GM12878 (cell line): ENCODE data around the gene ZMIZ1. TPM values are rescaled to one million over a fixed set of nuclear protein-coding genes. Genes with fewer than 3 reads are reported as not detected.

Source experiments
- ATAC-seq: fragments of 200-7000 bp; cut with Tn5 transposase; 3 replicates; pipeline ENCODE4 v1.9.1; 2020; ENCODE audit warnings: mild to moderate bottlenecking, moderate library complexity
- BruUV-seq: library from RNA; stranded (reverse); fragments of 400-500 nt; replicated peaks from 2 replicates; lab custom pipeline; 2021; lab: Mats Ljungman, UMichigan
- CTCF ChIA-PET: fragments of 300-600 bp; sonication (Branson Sonifier 250); formaldehyde crosslinking; extraction: SDS; loops from one replicate; lab custom pipeline; 2021; ENCODE audit warnings: inconsistent platforms; lab: Yijun Ruan, JAX
- POLR2A ChIA-PET: fragments of 350-600 bp; formaldehyde crosslinking; extraction: SDS; loops from one replicate; lab custom pipeline; 2021; ENCODE audit warnings: inconsistent platforms; lab: Charles Lee
- RAD21 ChIA-PET: fragments of 300-600 bp; sonication (Branson Sonifier 250); formaldehyde crosslinking; loops from one replicate; lab custom pipeline; 2023; ENCODE audit warnings: antibody characterized with exemption; ENCODE audit not compliant: unreplicated experiment; lab: Charles Lee
- SMC1A ChIA-PET: fragments of 300-600 bp; sonication (Branson Sonifier 250); formaldehyde crosslinking; loops from one replicate; lab custom pipeline; 2023; ENCODE audit not compliant: unreplicated experiment, uncharacterized antibody; lab: Charles Lee
- DNase-seq: peaks from one replicate; pipeline ENCODE4 v3.0.0-alpha.2; 2011; ENCODE audit warnings: low read depth, low spot score
- FAIRE-seq: peaks from 3 replicates; lab custom pipeline; 2011; peaks lifted over from hg19 to GRCh38; lab: Jason Lieb, UNC
- H2AFZ ChIP-seq: 2 replicates; pipeline ENCODE4 v1.6.0; 2011; ENCODE audit warnings: low read depth, low read length, control low read depth; ENCODE audit not compliant: control insufficient read depth
- H3K27ac ChIP-seq: 2 replicates; pipeline ENCODE4 v1.5.1; 2011; ENCODE audit warnings: control low read depth; ENCODE audit not compliant: control insufficient read depth, insufficient read depth
- H3K27me3 ChIP-seq, 2 experiments: replicated peaks in 1 of 2; 2 replicates each; pipeline versions ENCODE4 v1.6.0 to v1.6.1; 2011; ENCODE audit warnings: low read length in 1 of 2; ENCODE audit not compliant: control insufficient read depth in 2 of 2, insufficient read depth in 2 of 2
- H3K36me3 ChIP-seq, 2 experiments: 2 replicates each; pipeline ENCODE4 v1.5.1; 2011; ENCODE audit warnings: low read length in 1 of 2; ENCODE audit not compliant: control insufficient read depth in 2 of 2, insufficient read depth in 2 of 2
- H3K4me1 ChIP-seq: 2 replicates; pipeline ENCODE4 v1.6.1; 2011; ENCODE audit warnings: mild to moderate bottlenecking, low read length, moderate library complexity, mixed read lengths; ENCODE audit not compliant: control insufficient read depth, insufficient read depth
- H3K4me2 ChIP-seq: 2 replicates; pipeline ENCODE4 v1.6.0; 2011; ENCODE audit warnings: control low read depth; ENCODE audit not compliant: control insufficient read depth, insufficient read depth
- H3K4me3 ChIP-seq: fragments of 200-600 bp; sonication (generic); 2 replicates; pipeline ENCODE4 v1.5.1; 2016
- H3K79me2 ChIP-seq: 2 replicates; pipeline ENCODE4 v1.6.0; 2011; ENCODE audit warnings: low read length; ENCODE audit not compliant: control insufficient read depth, insufficient read depth
- H3K9ac ChIP-seq: 2 replicates; pipeline ENCODE4 v1.8.0; 2011; ENCODE audit warnings: low read length, control low read depth, mixed read lengths; ENCODE audit not compliant: control insufficient read depth, insufficient read depth
- H3K9me3 ChIP-seq: replicated peaks from 3 replicates; pipeline ENCODE4 v1.5.1; 2011; ENCODE audit warnings: mild to moderate bottlenecking, low read length; ENCODE audit not compliant: control insufficient read depth, insufficient read depth
- H4K20me1 ChIP-seq: 2 replicates; pipeline ENCODE4 v1.6.0; 2011; ENCODE audit not compliant: control insufficient read depth, insufficient read depth
- EP300 ChIP-seq, 2 experiments: fragments of 150-350 bp in 1 of 2; IDR thresholded peaks; 2 replicates each; pipeline ENCODE4 v1.6.1; 2011 to 2012; ENCODE audit warnings: low read depth in 2 of 2, low read length in 2 of 2, borderline replicate concordance in 1 of 2, improper control_type of control experiment in 1 of 2, inconsistent platforms in 1 of 2; ENCODE audit not compliant: control insufficient read depth in 1 of 2
- FOXK2 ChIP-seq: fragments of 450-650 bp; IDR thresholded peaks from 2 replicates; pipeline ENCODE4 v1.6.1; 2017; ENCODE audit warnings: mild to moderate bottlenecking, moderate library complexity
- IRF4 ChIP-seq: IDR thresholded peaks from 2 replicates; pipeline ENCODE4 v1.6.1; 2011; ENCODE audit warnings: low read depth, low read length
- JUNB ChIP-seq: IDR thresholded peaks from 2 replicates; pipeline ENCODE4 v1.6.1; 2016; ENCODE audit warnings: antibody characterized with exemption, mild to moderate bottlenecking
- KDM1A ChIP-seq: fragments of 200-600 bp; sonication (generic); IDR thresholded peaks from 2 replicates; pipeline ENCODE4 v1.6.1; 2016; ENCODE audit warnings: borderline replicate concordance
- MYB ChIP-seq: fragments of 150-350 bp; IDR thresholded peaks from 2 replicates; pipeline ENCODE4 v1.6.1; 2014; ENCODE audit warnings: mild to moderate bottlenecking, low read depth, low read length, borderline replicate concordance
- NFYB ChIP-seq: IDR thresholded peaks from 2 replicates; pipeline ENCODE4 v1.6.1; 2011; ENCODE audit warnings: low read depth, mild to moderate bottlenecking, low read length, improper control_type of control experiment, moderate library complexity; ENCODE audit not compliant: insufficient read depth
- PAX5 ChIP-seq: IDR thresholded peaks from 2 replicates; pipeline ENCODE4 v1.6.1; 2011; ENCODE audit warnings: low read depth, low read length, borderline replicate concordance
- PAX8 ChIP-seq: fragments of 450-650 bp; IDR thresholded peaks from 2 replicates; pipeline ENCODE4 v1.6.1; 2017; ENCODE audit warnings: mild to moderate bottlenecking, moderate library complexity
- REST ChIP-seq: IDR thresholded peaks from 2 replicates; pipeline ENCODE4 v1.6.1; 2012; ENCODE audit warnings: mild to moderate bottlenecking, low read depth, low read length
- TBL1XR1 ChIP-seq: IDR thresholded peaks from 2 replicates; pipeline ENCODE4 v1.6.1; 2012; ENCODE audit warnings: low read depth, low read length, improper control_type of control experiment
- USF2 ChIP-seq: IDR thresholded peaks from 2 replicates; pipeline ENCODE4 v1.6.1; 2011; ENCODE audit warnings: low read depth, low read length, improper control_type of control experiment, borderline replicate concordance
- ZBED1 ChIP-seq: IDR thresholded peaks from 2 replicates; pipeline ENCODE4 v1.6.1; 2016; ENCODE audit warnings: borderline replicate concordance
- ZBTB11 ChIP-seq: fragments of 450-650 bp; formaldehyde crosslinking; IDR thresholded peaks from 2 replicates; pipeline ENCODE4 v1.5.0; 2022; ENCODE audit warnings: mild to moderate bottlenecking, missing genetic modification characterization
- ZNF217 ChIP-seq: fragments of 450-650 bp; IDR thresholded peaks from 2 replicates; pipeline ENCODE4 v1.6.1; 2017; ENCODE audit warnings: antibody characterized with exemption, mild to moderate bottlenecking
- ZNF384 ChIP-seq: IDR thresholded peaks from 2 replicates; pipeline ENCODE4 v1.6.1; 2012; ENCODE audit warnings: low read depth, mild to moderate bottlenecking, low read length, improper control_type of control experiment, borderline replicate concordance
- WGBS: methylation state at CpG from one replicate; pipeline ENCODE4 v1.1.6; 2016; ENCODE audit warnings: low lambda C conversion rate; ENCODE audit not compliant: insufficient replicate concordance, insufficient coverage; ENCODE audit errors: missing lambda C conversion rate; 5-methylcytosine and 5-hydroxymethylcytosine counted together
- in situ Hi-C: fragments of 300-500 bp; cut with MboI; formaldehyde crosslinking; loops from 9 replicates; pipeline ENCODE4 v1.14.3; 2018; ENCODE audit warnings: mixed read lengths
- intact Hi-C: fragments of 100-400 bp; cut with micrococcal nuclease; formaldehyde crosslinking; loops from one replicate; pipeline ENCODE4 v1.14.2; 2022; ENCODE audit not compliant: unreplicated experiment
- polyA plus RNA-seq, 11 experiments: library from polyadenylated mRNA; depleted of rRNA in 4 of 11; unstranded in 6 of 11; stranded (reverse) in 5 of 11; fragments of >200 nt; fragmentation: Nextera tagmentation in 4 of 11; fragmentation: Illumina TruSeq in 1 of 11; extraction: Ambion mirVana in 4 of 11; extraction: Trizol in 1 of 11; gene quantifications; 1 replicate in 1 of 11; 2 replicates in 10 of 11; pipeline versions ENCODE4 v1.2.1 to v1.2.3, GENCODE V29; 2011 to 2016; ENCODE audit warnings: inconsistent platforms in 2 of 11, missing spikeins in 2 of 11, low read depth in 1 of 11
- total RNA-seq, 4 experiments: library from RNA; depleted of rRNA in 3 of 4; stranded (reverse); fragments of >200 nt in 3 of 4; fragmentation: Illumina TruSeq in 1 of 4; extraction: Trizol in 1 of 4; gene quantifications; 2 replicates each; pipeline versions ENCODE4 v1.2.1 to v1.2.3, GENCODE V29; 2013 to 2021

Gene ZMIZ1
- total and polyA plus RNA-seq, 10 of the 15 experiments (the other 5 are each of a cell fraction or from before 2014, with no cell fraction given), result 3.1 to 82.3 (median 14.9) TPM

- POLR2A ChIA-PET, result no interaction called here
- Histone ChIP-seq H3K27me3 (no peaks in the 10 kb centered on the region), H3K36me3 (no peaks in the 10 kb centered on the region; a peak in 1 of 4 replicates), H2AFZ (no peak overlapping the region), H3K27ac (no peak overlapping the region), H3K4me2 (peak overlapping the region; percentile 42; the same call in 1 of the 2 replicates), H3K4me3 (no peak overlapping the region), H3K4me1 (peaks cover 10% of the 10 kb centered on the region), H3K9ac (no peak overlapping the region), H3K79me2 (no peaks in the 10 kb centered on the region), H4K20me1 (no peaks in the 10 kb centered on the region), H3K9me3 (no peaks in the 10 kb centered on the region)
- in situ Hi-C loops, result no loop called here
- CTCF ChIA-PET, result no interaction called here
- FAIRE-seq (no peak), ATAC-seq (no peak), DNase-seq (no peak)
- BruUV-seq, result no TSS peak
- SMC1A ChIA-PET, result no interaction called here
- RAD21 ChIA-PET, result no interaction called here
- WGBS, result 33% methylated on average over 3 of the region's 3 CpGs
- no peak for TF ChIP-seq PAX8
- no peak for TF ChIP-seq KDM1A
- TF ChIP-seq ZBED1, result no peak
- no peak for TF ChIP-seq NFYB
- no peak for TF ChIP-seq ZNF217
- no peak for TF ChIP-seq ZBTB11 (CRISPR knock-in tag)
- no peak for TF ChIP-seq PAX5
- TF ChIP-seq FOXK2, result no peak
- no peak for TF ChIP-seq JUNB
- TF ChIP-seq MYB, result no peak
- TF ChIP-seq USF2, result no peak
- TF ChIP-seq IRF4, result no peak
- no peak for TF ChIP-seq TBL1XR1
- TF ChIP-seq EP300 (IDR thresholded peaks at IDR 0.05; ENCODE audit: borderline replicate concordance in 1 of 2, control insufficient read depth in 1 of 2, low read depth in 2 of 2, low read length in 2 of 2), result no peak
- TF ChIP-seq ZNF384, result no peak
- no peak for TF ChIP-seq REST
- intact Hi-C loops, result no loop called here
These were observed 80.5 kb downstream of the ZMIZ1 start for GRCh38 chr10:79149345-79149661.
